Esophagus squamous epithelium (tissue), 5 donors: Measurements from ENCODE around the gene NR1H3. TPM values are rescaled to one million over a fixed set of nuclear protein-coding genes. Genes with fewer than 3 reads are reported as not detected.

Experiments used
- DNase-seq: peaks from one replicate; lab custom pipeline; 2025; lab: John Stamatoyannopoulos, UW
- H3K27ac ChIP-seq, 4 donors: fragments of 200-600 bp; sonication (generic); one replicate each; pipeline ENCODE4 v1.5.1; 2016 to 2019; ENCODE audit warnings: mild to moderate bottlenecking in 1 of 4
- H3K27me3 ChIP-seq, 4 donors: fragments of 200-600 bp; sonication (generic); 1 replicate in 3 of 4; 2 replicates in 1 of 4; pipeline versions ENCODE4 v1.5.1 to v1.6.0; 2017 to 2021; ENCODE audit warnings: antibody characterized with exemption in 1 of 4
- H3K36me3 ChIP-seq, 3 donors: fragments of 200-600 bp; sonication (generic); one replicate each; pipeline ENCODE4 v1.5.1; 2016 to 2019
- H3K4me1 ChIP-seq, 3 donors: fragments of 200-600 bp; sonication (generic); one replicate each; pipeline ENCODE4 v1.5.1; 2017 to 2019
- H3K4me3 ChIP-seq, 4 donors: fragments of 200-600 bp; sonication (generic); 1 replicate in 3 of 4; 2 replicates in 1 of 4; pipeline ENCODE4 v1.5.1; 2016 to 2019; ENCODE audit warnings: mild to moderate bottlenecking in 2 of 4, moderate library complexity in 1 of 4
- H3K9me3 ChIP-seq, 3 donors: fragments of 200-600 bp; sonication (generic); one replicate each; pipeline ENCODE4 v1.5.1; 2016 to 2019
- CTCF ChIP-seq, 6 experiments: fragments of 450-650 bp in 4 of 6; fragments of 200-600 bp in 2 of 6; sonication (generic) in 2 of 6; IDR thresholded peaks; one replicate each; pipeline ENCODE4 v1.5.1; 2016 to 2019; ENCODE audit warnings: antibody characterized with exemption in 6 of 6, mild to moderate bottlenecking in 4 of 6, moderate library complexity in 4 of 6
- POLR2A ChIP-seq, 4 donors: fragments of 450-650 bp; IDR thresholded peaks; one replicate each; pipeline ENCODE4 v1.6.1; 2017; ENCODE audit warnings: antibody characterized with exemption in 4 of 4, mild to moderate bottlenecking in 4 of 4, moderate library complexity in 3 of 4
- WGBS, 2 donors: methylation state at CpG; one replicate each; pipeline ENCODE4 v1.1.5; 2018; 5-methylcytosine and 5-hydroxymethylcytosine counted together
- intact Hi-C: fragments of 100-400 bp; cut with DNase I; formaldehyde crosslinking; loops from one replicate; pipeline ENCODE4 v1.15.0; 2022
- total RNA-seq, 4 donors: library from RNA; depleted of rRNA; stranded (reverse); fragments of >200 nt; gene quantifications; one replicate each; pipeline ENCODE4 v1.1.0, GENCODE V29; 2016
- donor health status: DM: yes; HTN: yes; CAD: no.

The NR1H3 gene
- total RNA-seq, 4 donors from 2014 or later: 2.4 to 24.8 (median 12.5) TPM

DNA sequence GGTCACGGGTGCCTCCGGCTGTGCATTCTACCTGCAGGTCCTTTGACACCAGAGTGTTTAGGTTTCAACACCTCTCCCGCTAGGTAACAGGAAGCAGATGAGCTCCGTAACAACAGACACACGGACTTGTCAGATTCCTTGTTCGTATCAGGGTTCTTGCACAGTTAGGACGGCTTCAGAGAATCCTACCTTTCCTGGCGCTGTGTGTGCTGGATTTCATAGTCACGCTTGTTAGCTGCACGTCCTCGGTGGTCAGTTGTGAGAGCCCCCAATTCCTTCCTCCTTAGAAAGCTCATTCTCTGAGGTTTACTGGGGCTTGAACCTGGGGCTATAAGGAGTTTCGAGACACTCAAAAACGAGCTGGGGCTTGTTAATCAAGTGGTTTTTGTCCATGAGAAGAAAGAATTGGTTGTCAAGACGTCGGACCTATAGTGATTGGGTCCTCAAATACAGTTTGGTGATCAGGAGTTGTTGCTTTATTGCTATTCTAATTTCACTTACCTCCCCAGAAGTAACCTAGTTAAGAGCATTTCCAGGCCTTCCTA is 42.4 kb upstream of the NR1H3 start:
- Histone ChIP-seq H3K36me3 (peaks cover 0 to 34% (median 0%) of the 10 kb centered on the region in 3 donors), H3K4me3 (peak overlapping the region; percentile 60 to 77 (median 75)), H3K27me3 (no peaks in the 10 kb centered on the region), H3K4me1 (peaks cover 21 to 78% (median 33%) of the 10 kb centered on the region in 3 donors), H3K27ac (peak overlapping the region; percentile 93 to 99 (median 95)), H3K9me3 (no peaks in the 10 kb centered on the region)
- WGBS, 2 donors: 2 to 3% methylated on average over 13 to 15 of the region's 15 CpGs
- DNase-seq: no peak
- TF ChIP-seq POLR2A (IDR thresholded peaks at IDR 0.05) (no peak), CTCF (IDR thresholded peaks at IDR 0.05) (no peak)
- intact Hi-C loops: loop anchor here (5.0 kb wide), 1 partner anchor 33 kb away; no protein-coding TSS in a partner anchor

DNA sequence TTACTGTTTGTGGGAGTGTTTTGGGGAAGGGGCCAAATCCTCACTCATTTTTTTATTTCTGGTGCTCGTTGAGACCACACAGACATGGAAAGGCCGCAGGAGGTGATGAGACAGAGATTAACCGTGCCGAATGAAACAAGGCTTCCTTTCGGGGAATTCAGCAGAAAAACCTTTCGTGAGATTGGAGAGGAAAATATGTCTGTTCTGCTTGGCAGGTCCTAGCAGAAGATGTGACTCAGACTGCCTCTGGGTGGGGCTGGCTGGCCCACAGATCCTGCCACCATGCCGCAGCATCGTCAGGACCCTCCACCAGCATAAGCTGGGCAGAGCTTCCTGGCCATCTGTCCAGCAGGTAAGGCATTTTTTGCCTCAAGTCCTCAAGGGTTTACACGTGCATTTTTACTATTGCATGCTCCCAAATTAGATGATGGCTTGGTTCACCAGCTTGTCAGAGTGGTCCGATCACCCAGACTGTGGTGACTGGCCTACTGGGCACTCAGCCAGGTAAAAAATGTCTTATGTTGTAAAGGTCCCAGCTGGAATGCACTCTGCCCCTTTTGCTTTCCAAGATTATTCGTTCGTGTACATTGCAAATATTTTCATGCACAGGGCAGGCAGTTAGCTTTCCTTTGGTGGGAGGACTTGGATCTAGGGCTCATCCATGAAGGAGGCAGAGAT is 41.5 kb upstream of the NR1H3 start:
- H3K36me3 ChIP-seq: peaks cover 0 to 42% (median 4%) of the 10 kb centered on the region in 3 donors
- no peaks in the 10 kb centered on the region for H3K27me3 ChIP-seq
- peaks cover 21 to 82% (median 37%) of the 10 kb centered on the region in 3 donors for H3K4me1 ChIP-seq
- no peaks in the 10 kb centered on the region for H3K9me3 ChIP-seq
- WGBS, 2 donors: 4 to 10% methylated on average over 5 to 11 of the region's 12 CpGs
- H3K27ac ChIP-seq: peak overlapping the region; percentile 93 to 99 (median 95)
- DNase-seq: no peak
- peak overlapping the region; percentile 60 to 77 (median 75) for H3K4me3 ChIP-seq
- intact Hi-C loops: loop anchor here (5.0 kb wide), 1 partner anchor 34 kb away; no protein-coding TSS in a partner anchor
- TF ChIP-seq CTCF (IDR thresholded peaks at IDR 0.05): no peak
- TF ChIP-seq POLR2A (IDR thresholded peaks at IDR 0.05): no peak

DNA sequence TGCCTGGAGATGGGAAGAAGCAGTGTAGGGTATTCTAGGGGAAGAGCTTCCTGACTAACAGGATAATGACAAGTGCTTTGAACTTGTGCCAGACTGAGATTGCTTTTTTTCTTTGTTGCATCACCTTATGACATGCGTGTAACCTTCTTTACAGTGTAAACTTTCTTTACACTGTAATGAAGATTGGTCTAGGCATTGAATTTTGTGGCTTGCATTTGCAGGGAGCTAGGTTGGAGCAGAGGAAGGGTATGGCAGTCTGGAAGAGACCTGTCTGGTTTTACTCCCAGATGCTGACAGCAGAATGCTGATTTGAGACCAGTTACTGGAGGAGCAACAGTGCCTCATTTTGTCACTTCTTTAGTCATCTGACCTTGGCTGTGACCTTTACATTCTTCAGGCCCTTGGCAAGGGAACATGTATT is 37.4 kb upstream of the NR1H3 start:
- H3K9me3 ChIP-seq: no peaks in the 10 kb centered on the region
- intact Hi-C loops: no loop called here
- no peaks in the 10 kb centered on the region for H3K27me3 ChIP-seq
- TF ChIP-seq CTCF (IDR thresholded peaks at IDR 0.05) (no peak), POLR2A (IDR thresholded peaks at IDR 0.05) (no peak)
- no peak overlapping the region for H3K4me3 ChIP-seq
- H3K36me3 ChIP-seq: peaks cover 4 to 84% (median 7%) of the 10 kb centered on the region in 3 donors
- peaks cover 15 to 54% (median 32%) of the 10 kb centered on the region in 3 donors for H3K4me1 ChIP-seq
- WGBS, 2 donors: 29 to 44% methylated on average over 1 of the region's 1 CpG
- peak overlapping the region in 2 of 4 donors; percentile 25 to 39 for H3K27ac ChIP-seq
- DNase-seq: no peak

DNA sequence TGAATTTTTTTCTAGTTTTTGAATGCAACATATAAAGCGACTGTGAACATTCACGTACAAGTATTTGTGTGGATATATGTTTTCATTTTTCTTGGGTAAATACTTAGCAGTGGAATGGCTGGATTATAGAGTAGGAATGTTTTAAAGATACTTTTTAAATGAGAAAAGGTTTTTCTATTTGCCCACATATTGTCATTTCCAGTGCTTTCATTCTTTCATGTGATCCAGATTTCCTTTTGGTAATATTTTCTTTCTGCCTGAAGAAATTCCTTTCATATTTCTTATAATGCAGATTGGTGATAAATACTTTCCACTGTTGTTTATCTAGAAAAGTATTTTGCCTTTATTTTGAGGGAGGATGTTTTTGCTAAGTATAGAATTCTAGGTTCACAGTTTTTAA is 35.1 kb upstream of the NR1H3 start:
- no peak for TF ChIP-seq POLR2A (IDR thresholded peaks at IDR 0.05)
- TF ChIP-seq CTCF (IDR thresholded peaks at IDR 0.05): no peak
- 93 to 100% methylated on average over 2 of the region's 2 CpGs for WGBS, 2 donors
- no peak for DNase-seq
- Histone ChIP-seq H3K36me3 (peaks cover 4 to 98% (median 7%) of the 10 kb centered on the region in 3 donors), H3K4me3 (no peak overlapping the region), H3K27ac (no peak overlapping the region), H3K27me3 (no peaks in the 10 kb centered on the region), H3K9me3 (no peaks in the 10 kb centered on the region), H3K4me1 (peaks cover 4 to 31% (median 17%) of the 10 kb centered on the region in 3 donors)
- intact Hi-C loops: no loop called here
